ENCODE results near the gene CD247. TPM values are rescaled to one million over a fixed set of nuclear protein-coding genes. Genes with fewer than 3 reads are reported as not detected.

Gene CD247
- total RNA-seq, 4 donors from 2014 or later = 0.30 to 0.76 TPM; not detected in 2

- TF ChIP-seq EP300 (IDR thresholded peaks at IDR 0.05) (no peak), POLR2AphosphoS5 (IDR thresholded peaks at IDR 0.05) (no peak), POLR2A (IDR thresholded peaks at IDR 0.05) (no peak)
- TF ChIP-seq, protein P1, sequence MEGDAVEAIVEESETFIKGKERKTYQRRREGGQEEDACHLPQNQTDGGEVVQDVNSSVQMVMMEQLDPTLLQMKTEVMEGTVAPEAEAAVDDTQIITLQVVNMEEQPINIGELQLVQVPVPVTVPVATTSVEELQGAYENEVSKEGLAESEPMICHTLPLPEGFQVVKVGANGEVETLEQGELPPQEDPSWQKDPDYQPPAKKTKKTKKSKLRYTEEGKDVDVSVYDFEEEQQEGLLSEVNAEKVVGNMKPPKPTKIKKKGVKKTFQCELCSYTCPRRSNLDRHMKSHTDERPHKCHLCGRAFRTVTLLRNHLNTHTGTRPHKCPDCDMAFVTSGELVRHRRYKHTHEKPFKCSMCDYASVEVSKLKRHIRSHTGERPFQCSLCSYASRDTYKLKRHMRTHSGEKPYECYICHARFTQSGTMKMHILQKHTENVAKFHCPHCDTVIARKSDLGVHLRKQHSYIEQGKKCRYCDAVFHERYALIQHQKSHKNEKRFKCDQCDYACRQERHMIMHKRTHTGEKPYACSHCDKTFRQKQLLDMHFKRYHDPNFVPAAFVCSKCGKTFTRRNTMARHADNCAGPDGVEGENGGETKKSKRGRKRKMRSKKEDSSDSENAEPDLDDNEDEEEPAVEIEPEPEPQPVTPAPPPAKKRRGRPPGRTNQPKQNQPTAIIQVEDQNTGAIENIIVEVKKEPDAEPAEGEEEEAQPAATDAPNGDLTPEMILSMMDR (IDR thresholded peaks at IDR 0.05) = no peak
- H3K4me1 ChIP-seq = no peaks in the 10 kb centered on the region
- H3K27ac ChIP-seq = no peak overlapping the region
- H3K27me3 ChIP-seq = peaks cover 28% of the 10 kb centered on the region
- H3K36me3 ChIP-seq = no peaks in the 10 kb centered on the region
- H3K9me3 ChIP-seq = no peaks in the 10 kb centered on the region
- WGBS = 75% methylated on average over 8 of the region's 10 CpGs
- no peak for DNase-seq (ENCODE audit: low spot score in 2 of 2)
- no peak overlapping the region for H3K4me3 ChIP-seq
These were observed 16.7 kb downstream of the CD247 start for GRCh38 chr1:167501515-167502191.

DNA sequence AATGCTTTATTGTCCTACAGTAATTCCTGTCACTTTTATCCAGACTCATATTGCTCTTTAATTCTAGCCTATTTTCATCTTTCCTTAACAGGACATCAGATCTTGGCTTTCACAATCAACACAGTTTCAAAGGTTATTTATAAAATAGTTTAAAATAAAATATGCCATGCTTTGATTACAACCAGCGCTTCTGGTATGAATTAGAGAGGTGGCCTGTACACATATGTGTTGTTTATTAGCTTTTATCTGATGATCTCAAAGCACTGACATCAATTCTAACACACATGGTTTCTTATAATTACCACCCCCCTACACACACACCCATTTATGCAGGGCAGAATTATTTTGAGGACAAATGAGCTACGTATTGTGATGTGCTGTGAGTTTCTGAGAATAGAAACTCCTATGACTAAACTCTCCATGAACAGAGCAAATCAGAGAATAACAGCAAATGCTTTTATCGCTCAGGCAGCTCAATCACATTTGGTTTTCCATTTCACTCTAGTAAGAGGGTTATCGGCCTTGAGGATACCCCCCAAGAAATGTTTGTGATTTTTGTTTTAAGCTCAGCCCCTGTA is 18.0 kb downstream of the CD247 start:
- TF ChIP-seq, protein P1 (IDR thresholded peaks at IDR 0.05) = no peak
- TF ChIP-seq POLR2AphosphoS5 (IDR thresholded peaks at IDR 0.05) (no peak), POLR2A (IDR thresholded peaks at IDR 0.05) (no peak), EP300 (IDR thresholded peaks at IDR 0.05) (no peak)
- H3K4me3 ChIP-seq = no peak overlapping the region
- WGBS = 79% methylated on average over 4 of the region's 4 CpGs
- H3K27me3 ChIP-seq = peaks cover 32% of the 10 kb centered on the region
- no peaks in the 10 kb centered on the region for H3K9me3 ChIP-seq
- no peak overlapping the region for H3K27ac ChIP-seq
- H3K36me3 ChIP-seq = no peaks in the 10 kb centered on the region
- no peak for DNase-seq (ENCODE audit: low spot score in 2 of 2)
- no peaks in the 10 kb centered on the region for H3K4me1 ChIP-seq

DNA sequence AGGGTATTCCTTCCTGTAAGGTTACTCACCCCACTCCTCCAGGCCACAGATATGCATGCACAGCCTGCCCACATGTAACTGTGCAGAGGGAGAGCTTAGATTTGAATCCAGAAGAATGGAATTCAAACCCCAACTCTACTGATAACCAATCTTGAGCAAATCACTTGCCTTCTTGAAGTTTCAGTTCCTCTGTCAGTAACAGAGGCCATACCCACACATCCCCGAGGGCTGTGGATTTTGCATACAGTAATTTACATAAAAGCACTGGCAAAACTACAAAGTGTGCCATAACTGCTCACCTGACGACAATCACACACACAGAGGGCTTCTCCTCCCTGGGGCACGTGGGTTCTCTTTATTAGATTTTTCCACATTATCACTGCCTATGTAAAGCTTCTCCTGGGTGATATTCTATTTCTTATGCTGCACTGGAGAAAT is 18.6 kb downstream of the CD247 start:
- no peak overlapping the region for H3K27ac ChIP-seq
- no peak for DNase-seq (ENCODE audit: low spot score in 2 of 2)
- no peaks in the 10 kb centered on the region for H3K36me3 ChIP-seq
- TF ChIP-seq EP300 (IDR thresholded peaks at IDR 0.05) (no peak), POLR2A (IDR thresholded peaks at IDR 0.05) (no peak), POLR2AphosphoS5 (IDR thresholded peaks at IDR 0.05) (no peak)
- TF ChIP-seq, protein P1 (IDR thresholded peaks at IDR 0.05) = no peak
- H3K4me1 ChIP-seq = no peaks in the 10 kb centered on the region
- peaks cover 34% of the 10 kb centered on the region for H3K27me3 ChIP-seq
- H3K9me3 ChIP-seq = no peaks in the 10 kb centered on the region
- H3K4me3 ChIP-seq = no peak overlapping the region
- WGBS = 50% methylated on average over 3 of the region's 3 CpGs

DNA sequence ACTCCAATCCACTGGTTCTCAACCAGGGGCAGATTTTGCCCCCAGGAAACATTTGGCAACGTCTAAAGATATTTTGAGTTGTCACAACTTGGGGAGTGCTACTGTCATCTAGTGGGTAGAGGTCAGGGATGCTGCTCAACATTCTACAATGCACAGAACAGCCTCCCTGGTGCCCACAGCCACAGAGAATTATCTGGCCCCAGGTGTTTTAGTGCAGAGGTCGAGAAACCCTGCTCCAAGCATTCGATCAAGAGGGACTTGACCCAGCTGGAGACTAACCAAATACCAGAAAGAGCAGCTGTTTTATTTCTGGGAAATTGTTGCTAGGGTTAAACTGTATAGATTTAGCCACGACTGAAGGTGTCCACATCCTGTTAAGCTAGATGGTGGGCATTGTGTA is 19.2 kb downstream of the CD247 start:
- Histone ChIP-seq H3K4me1 (no peaks in the 10 kb centered on the region), H3K27me3 (peaks cover 39% of the 10 kb centered on the region), H3K27ac (no peak overlapping the region), H3K9me3 (no peaks in the 10 kb centered on the region), H3K36me3 (no peaks in the 10 kb centered on the region), H3K4me3 (no peak overlapping the region)
- TF ChIP-seq, protein P1 (IDR thresholded peaks at IDR 0.05) = no peak
- TF ChIP-seq EP300 (IDR thresholded peaks at IDR 0.05) = no peak
- no peak for TF ChIP-seq POLR2A (IDR thresholded peaks at IDR 0.05)
- TF ChIP-seq POLR2AphosphoS5 (IDR thresholded peaks at IDR 0.05) = no peak
- DNase-seq (ENCODE audit: low spot score in 2 of 2) = no peak
- 54% methylated on average over 4 of the region's 4 CpGs for WGBS

- H3K27me3 ChIP-seq = peaks cover 35% of the 10 kb centered on the region
- WGBS = 75% methylated on average over 11 of the region's 11 CpGs
- no peak overlapping the region for H3K4me3 ChIP-seq
- no peaks in the 10 kb centered on the region for H3K4me1 ChIP-seq
- H3K36me3 ChIP-seq = no peaks in the 10 kb centered on the region
- H3K27ac ChIP-seq = no peak overlapping the region
- no peak for TF ChIP-seq POLR2A (IDR thresholded peaks at IDR 0.05)
- no peak for TF ChIP-seq EP300 (IDR thresholded peaks at IDR 0.05)
- TF ChIP-seq POLR2AphosphoS5 (IDR thresholded peaks at IDR 0.05) = no peak
- TF ChIP-seq, protein P1 (IDR thresholded peaks at IDR 0.05) = no peak
- no peaks in the 10 kb centered on the region for H3K9me3 ChIP-seq
- no peak for DNase-seq (ENCODE audit: low spot score in 2 of 2)
These were observed 21.3 kb downstream of the CD247 start for GRCh38 chr1:167496797-167497619.

Data from suprapubic skin (tissue), 4 donors.